ENCODE measurements around the gene TENT4A.

The TENT4A gene

DNA sequence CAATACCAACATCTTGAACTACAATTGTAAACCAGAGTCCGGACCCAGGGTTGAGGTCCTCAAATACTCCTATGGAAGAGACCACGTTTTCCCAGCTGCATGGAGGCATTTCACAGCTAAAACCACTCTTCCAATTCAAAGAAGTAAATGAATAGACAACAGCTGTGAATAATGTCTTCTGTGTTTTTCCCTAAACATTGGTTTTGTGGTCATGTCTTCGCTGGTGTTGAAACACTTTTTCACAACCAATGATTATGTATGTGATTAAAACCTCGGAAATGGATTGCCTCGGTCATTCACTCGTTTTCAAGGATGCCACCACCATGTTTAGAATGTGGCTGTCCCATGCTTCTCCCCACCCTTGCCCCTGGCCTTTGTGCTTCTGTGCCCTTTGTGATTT, 9.4 kb upstream of the TENT4A start:
- CTCF ChIA-PET, result no interaction called here
- POLR2A ChIA-PET (ENCODE audit: low non-redundant PET), result interaction anchor here (0.5 kb wide), 1 partner anchor 82 kb away, joined by 3 read pairs; no protein-coding TSS in a partner anchor
- peak overlapping the region; percentile 95 for H3K27ac ChIP-seq
- TF ChIP-seq, protein P1, sequence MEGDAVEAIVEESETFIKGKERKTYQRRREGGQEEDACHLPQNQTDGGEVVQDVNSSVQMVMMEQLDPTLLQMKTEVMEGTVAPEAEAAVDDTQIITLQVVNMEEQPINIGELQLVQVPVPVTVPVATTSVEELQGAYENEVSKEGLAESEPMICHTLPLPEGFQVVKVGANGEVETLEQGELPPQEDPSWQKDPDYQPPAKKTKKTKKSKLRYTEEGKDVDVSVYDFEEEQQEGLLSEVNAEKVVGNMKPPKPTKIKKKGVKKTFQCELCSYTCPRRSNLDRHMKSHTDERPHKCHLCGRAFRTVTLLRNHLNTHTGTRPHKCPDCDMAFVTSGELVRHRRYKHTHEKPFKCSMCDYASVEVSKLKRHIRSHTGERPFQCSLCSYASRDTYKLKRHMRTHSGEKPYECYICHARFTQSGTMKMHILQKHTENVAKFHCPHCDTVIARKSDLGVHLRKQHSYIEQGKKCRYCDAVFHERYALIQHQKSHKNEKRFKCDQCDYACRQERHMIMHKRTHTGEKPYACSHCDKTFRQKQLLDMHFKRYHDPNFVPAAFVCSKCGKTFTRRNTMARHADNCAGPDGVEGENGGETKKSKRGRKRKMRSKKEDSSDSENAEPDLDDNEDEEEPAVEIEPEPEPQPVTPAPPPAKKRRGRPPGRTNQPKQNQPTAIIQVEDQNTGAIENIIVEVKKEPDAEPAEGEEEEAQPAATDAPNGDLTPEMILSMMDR (conservative IDR thresholded peaks at IDR 0.05; ENCODE audit: low read depth), result no peak
- no peak for DNase-seq (ENCODE audit: low spot score)

DNA sequence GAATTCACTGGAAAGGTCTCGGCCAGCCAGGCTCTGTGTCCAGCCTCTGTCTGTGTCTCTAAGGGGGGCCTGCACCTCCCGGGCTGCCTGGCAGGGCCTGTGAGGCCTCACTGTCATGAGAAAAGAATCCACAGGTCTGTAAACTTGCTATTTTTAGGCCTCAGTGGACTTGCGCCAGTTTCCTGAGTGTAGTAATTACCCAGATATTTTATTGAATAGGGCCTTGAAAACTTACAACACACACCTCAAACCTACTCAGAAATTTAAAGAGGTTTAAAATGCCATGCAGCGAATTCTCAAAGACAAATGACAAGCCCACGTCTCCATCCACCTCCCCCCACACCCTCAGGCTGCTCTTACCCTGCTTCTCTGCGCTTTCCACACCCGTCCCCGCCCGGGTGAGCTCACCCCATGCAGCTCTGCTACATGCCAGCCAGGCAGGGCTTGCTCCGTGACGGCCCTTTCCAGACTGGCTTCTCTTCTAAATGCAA, 8.8 kb upstream of the TENT4A start:
- POLR2A ChIA-PET (ENCODE audit: low non-redundant PET), result interaction anchor here (0.5 kb wide), 1 partner anchor 83 kb away, joined by 3 read pairs; no protein-coding TSS in a partner anchor
- peak; percentile 81 for DNase-seq (ENCODE audit: low spot score)
- H3K27ac ChIP-seq, result peak overlapping the region; percentile 95
- TF ChIP-seq, protein P1 (conservative IDR thresholded peaks at IDR 0.05; ENCODE audit: low read depth), result no peak
- CTCF ChIA-PET, result no interaction called here

DNA sequence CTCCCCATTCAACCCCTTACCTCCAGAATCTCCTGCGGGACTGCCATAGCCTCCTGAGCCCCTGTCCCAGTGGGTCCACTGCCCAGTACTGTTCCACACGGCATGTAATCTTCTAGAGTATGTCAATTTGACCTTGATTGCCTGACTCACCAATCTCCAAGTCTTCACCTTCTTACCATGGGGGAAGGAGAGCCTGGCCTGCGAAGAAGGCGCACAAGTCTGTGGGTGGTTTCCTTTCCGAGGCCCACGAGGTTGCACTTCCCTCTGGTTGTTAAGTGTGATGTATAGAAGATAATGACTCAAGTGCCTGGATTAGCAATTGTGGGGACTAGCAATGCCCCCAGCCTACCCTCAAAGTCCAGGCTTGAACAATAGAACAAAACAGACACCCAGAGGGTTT, 8.1 kb upstream of the TENT4A start:
- TF ChIP-seq, protein P1 (conservative IDR thresholded peaks at IDR 0.05; ENCODE audit: low read depth), result no peak
- POLR2A ChIA-PET (ENCODE audit: low non-redundant PET), result no interaction called here
- CTCF ChIA-PET, result interaction anchor here (0.7 kb wide), 1 partner anchor 1122 kb away, joined by 3 read pairs; no protein-coding TSS in a partner anchor
- H3K27ac ChIP-seq, result peak overlapping the region; percentile 95
- DNase-seq (ENCODE audit: low spot score), result no peak

DNA sequence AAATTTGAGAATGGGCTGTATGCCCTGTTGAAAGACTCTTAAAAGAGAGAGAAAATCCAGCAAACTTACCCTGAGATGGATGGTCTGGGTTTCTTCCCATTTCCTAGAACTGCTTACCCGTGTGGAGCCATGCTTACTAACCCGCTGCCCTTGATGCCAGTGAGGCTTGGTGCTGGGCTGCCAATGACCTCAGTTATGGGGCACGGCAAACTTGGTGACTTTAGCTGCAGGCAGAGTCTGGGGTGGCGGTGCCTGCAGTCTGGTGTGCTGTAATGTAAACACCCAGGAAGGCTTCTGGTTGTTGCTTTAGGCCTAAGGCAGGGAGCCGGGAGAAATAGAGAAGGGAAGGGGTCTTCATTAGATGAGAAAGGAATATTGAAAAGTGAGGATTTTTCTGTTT, 7.3 kb upstream of the TENT4A start:
- TF ChIP-seq, protein P1 (conservative IDR thresholded peaks at IDR 0.05; ENCODE audit: low read depth), result no peak
- H3K27ac ChIP-seq, result no peak overlapping the region
- no peak for DNase-seq (ENCODE audit: low spot score)
- POLR2A ChIA-PET (ENCODE audit: low non-redundant PET), result no interaction called here
- CTCF ChIA-PET, result interaction anchor here (0.6 kb wide), 1 partner anchor 1124 kb away, joined by 4 read pairs; no protein-coding TSS in a partner anchor

DNA sequence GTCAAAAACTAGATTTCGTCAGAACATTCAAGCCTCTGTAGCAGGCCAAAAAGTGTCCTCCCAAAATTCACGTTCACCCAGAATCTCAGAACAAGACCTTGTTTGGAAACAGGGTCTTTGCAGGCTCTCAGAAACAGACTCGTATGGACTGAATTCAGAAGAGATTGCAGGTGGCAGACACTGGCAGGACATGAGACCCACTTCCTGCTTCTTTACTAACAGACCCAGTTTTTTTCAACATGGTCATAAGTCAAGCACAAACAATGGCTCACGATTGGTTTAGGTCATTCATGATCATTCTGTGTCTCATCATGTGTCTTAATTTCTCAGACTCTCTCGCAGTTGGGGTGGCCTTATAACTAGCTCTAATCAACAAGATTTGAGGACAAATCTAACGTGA, 5.4 kb upstream of the TENT4A start:
- ChIA-PET CTCF (no interaction called here), POLR2A (ENCODE audit: low non-redundant PET) (no interaction called here)
- TF ChIP-seq, protein P1 (conservative IDR thresholded peaks at IDR 0.05; ENCODE audit: low read depth), result no peak
- DNase-seq (ENCODE audit: low spot score), result no peak
- no peak overlapping the region for H3K27ac ChIP-seq

DNA sequence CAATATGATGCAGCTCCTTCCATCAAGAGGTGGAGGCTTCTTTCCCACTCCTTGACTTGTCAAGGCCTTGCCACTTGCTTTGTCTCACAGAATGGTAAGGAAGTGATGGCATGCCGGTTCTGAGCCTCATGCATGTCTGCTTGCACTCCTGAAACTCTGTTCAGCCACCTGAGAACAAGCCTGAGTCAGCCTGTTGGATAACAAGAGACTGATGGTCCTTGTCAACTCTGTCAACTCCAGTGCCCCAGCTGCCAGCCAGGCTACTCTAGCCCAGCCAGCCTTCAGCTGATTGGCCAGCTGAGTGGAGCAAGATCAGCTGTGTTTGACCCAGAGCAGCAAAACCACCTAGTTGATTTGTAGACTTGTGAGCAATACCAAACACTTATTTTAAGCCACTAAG, 4.4 kb upstream of the TENT4A start:
- ChIA-PET CTCF (no interaction called here), POLR2A (ENCODE audit: low non-redundant PET) (no interaction called here)
- no peak overlapping the region for H3K27ac ChIP-seq
- TF ChIP-seq, protein P1 (conservative IDR thresholded peaks at IDR 0.05; ENCODE audit: low read depth), result no peak
- no peak for DNase-seq (ENCODE audit: low spot score)

All from RWPE1 (cell line).